ENCODE results near the gene TACC3.

Gene TACC3

GRCh38 chr4:1751919-1752283, 30.6 kb downstream of the TACC3 start:
- DNase-seq (ENCODE audit: low read depth): no peak
- TF ChIP-seq CTCF (conservative IDR thresholded peaks at IDR 0.05; ENCODE audit: low read depth, low read length): no peak
- no peak overlapping the region for H3K4me3 ChIP-seq (ENCODE audit: low read depth, low read length)

GRCh38 chr4:1752284-1753041, 31.1 kb downstream of the TACC3 start:
- DNase-seq (ENCODE audit: low read depth): peak; percentile 17
- no peak for TF ChIP-seq CTCF (conservative IDR thresholded peaks at IDR 0.05; ENCODE audit: low read depth, low read length)
- no peak overlapping the region for H3K4me3 ChIP-seq (ENCODE audit: low read depth, low read length)

GRCh38 chr4:1753294-1753696, 32.0 kb downstream of the TACC3 start:
- TF ChIP-seq CTCF (conservative IDR thresholded peaks at IDR 0.05; ENCODE audit: low read depth, low read length): no peak
- DNase-seq (ENCODE audit: low read depth): no peak
- H3K4me3 ChIP-seq (ENCODE audit: low read depth, low read length): no peak overlapping the region

GRCh38 chr4:1753697-1754311, 32.5 kb downstream of the TACC3 start:
- no peak for TF ChIP-seq CTCF (conservative IDR thresholded peaks at IDR 0.05; ENCODE audit: low read depth, low read length)
- no peak for DNase-seq (ENCODE audit: low read depth)
- H3K4me3 ChIP-seq (ENCODE audit: low read depth, low read length): no peak overlapping the region

- peak; percentile 20 for DNase-seq (ENCODE audit: low read depth)
- no peak overlapping the region for H3K4me3 ChIP-seq (ENCODE audit: low read depth, low read length)
- TF ChIP-seq CTCF (conservative IDR thresholded peaks at IDR 0.05; ENCODE audit: low read depth, low read length): no peak
Measured at GRCh38 chr4:1754336-1754735, 33.0 kb downstream of the TACC3 start.

GRCh38 chr4:1755297-1755696, 34.0 kb downstream of the TACC3 start:
- TF ChIP-seq CTCF (conservative IDR thresholded peaks at IDR 0.05; ENCODE audit: low read depth, low read length): no peak
- H3K4me3 ChIP-seq (ENCODE audit: low read depth, low read length): no peak overlapping the region
- DNase-seq (ENCODE audit: low read depth): no peak

GRCh38 chr4:1756079-1756478, 34.8 kb downstream of the TACC3 start:
- no peak overlapping the region for H3K4me3 ChIP-seq (ENCODE audit: low read depth, low read length)
- DNase-seq (ENCODE audit: low read depth): no peak
- no peak for TF ChIP-seq CTCF (conservative IDR thresholded peaks at IDR 0.05; ENCODE audit: low read depth, low read length)
